GM10847 (cell line): ENCODE results near the gene IMMP2L.

Experiments used
- POLR2A ChIP-seq: IDR thresholded peaks from 2 replicates; pipeline ENCODE4 v1.6.1; 2011; ENCODE audit not compliant: insufficient read length; ENCODE audit errors: extremely low read depth

IMMP2L gene

GRCh38 chr7:111521660-111522059 is 40.6 kb downstream of the IMMP2L start:
- TF ChIP-seq POLR2A, result no peak

GRCh38 chr7:111518264-111518663 is 44.0 kb downstream of the IMMP2L start:
- TF ChIP-seq POLR2A, result no peak

DNA sequence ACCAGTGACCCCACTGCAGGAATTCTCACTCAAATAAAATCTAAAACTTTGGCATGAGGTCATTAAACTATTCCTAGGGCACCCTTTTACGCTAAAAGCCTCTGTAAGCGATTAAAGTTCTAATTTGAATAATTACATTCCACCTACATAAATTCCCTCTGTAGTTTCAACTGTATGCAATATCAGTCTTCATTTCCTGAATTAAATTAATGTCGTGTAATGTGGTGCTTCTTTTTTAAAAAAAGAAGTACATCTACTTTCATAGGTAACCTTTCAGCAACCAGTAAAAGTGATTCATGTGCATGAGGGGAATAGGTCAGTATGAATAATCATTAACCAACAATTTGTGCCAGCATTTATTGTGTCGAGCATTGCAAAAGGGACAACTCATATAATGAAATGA is 44.7 kb downstream of the IMMP2L start:
- no peak for TF ChIP-seq POLR2A

DNA sequence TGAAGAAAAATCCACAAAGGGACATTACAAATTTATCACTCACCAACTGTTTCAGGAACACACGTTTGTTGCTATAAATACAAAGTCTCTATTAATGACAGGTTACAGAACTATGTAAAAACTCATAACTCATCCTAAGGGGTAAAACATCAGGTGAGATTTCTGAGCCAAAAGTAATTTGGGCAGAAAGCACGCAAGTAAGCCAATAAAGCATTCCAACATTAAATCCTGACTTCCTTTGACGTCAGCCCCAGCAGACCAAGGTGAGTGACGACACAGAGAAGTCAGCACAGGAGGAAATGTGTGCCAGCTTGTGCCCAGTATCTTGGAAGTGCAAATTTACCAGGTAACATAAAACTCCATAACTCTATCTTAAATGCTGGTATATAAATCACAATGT is 45.7 kb downstream of the IMMP2L start:
- no peak for TF ChIP-seq POLR2A

- TF ChIP-seq POLR2A, result no peak
These were observed 48.7 kb downstream of the IMMP2L start for GRCh38 chr7:111513566-111513965.

DNA sequence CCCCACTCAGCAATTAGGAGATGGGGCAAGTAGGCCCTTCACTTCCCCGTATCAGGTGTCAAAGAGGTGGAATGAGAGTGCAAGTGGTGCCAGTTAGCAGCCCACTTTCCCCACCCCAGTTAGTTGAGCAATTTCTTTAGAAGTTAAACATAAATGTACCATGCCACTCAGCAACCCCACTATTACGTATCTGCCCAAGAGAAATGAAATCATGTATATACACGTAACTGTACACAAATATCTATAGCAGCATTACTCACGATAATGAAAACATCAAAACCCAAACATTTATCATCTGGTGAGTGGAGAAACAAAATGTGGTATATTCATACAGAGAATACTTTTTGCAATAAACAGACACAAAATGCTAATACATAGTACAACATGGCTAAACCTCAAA is 50.4 kb downstream of the IMMP2L start:
- no peak for TF ChIP-seq POLR2A

DNA sequence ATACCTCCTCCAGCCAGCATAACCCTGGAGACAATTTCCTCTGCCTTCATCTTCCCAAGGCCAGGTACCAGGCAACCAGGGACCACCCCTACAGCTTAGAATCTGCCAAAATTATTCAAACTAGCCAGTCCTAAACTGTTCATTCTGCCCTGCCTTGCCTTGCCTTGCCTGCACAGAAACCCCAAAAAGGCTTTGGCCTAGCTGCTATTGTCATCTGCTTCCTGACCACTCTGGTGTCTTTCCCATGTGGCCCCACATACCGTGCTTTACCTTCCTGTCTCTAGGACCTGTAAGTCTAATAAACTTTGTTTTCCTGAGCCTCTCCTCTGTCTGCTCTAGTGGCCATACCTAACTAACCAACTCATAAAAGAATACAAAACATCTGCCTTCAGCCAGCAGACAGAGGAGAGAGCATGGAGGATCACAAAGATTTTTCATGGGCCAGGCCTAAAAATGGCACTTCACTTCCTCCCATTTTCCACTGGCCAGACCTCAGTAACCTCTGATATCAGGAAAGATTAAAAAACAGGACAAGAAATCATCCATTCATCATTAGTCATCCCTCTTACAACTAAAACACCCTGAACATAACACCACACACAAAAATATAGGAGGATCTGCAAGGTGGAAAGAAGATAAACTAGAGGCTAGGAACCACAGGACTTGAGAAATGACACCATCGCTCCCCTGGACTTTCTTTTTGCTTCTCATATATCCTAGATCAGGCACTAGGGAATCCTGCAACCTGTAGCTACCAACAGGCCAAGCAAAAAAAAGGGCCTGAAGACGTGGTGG is 51.5 kb downstream of the IMMP2L start:
- TF ChIP-seq POLR2A, result no peak

GRCh38 chr7:111510062-111510461 is 52.2 kb downstream of the IMMP2L start:
- no peak for TF ChIP-seq POLR2A

DNA sequence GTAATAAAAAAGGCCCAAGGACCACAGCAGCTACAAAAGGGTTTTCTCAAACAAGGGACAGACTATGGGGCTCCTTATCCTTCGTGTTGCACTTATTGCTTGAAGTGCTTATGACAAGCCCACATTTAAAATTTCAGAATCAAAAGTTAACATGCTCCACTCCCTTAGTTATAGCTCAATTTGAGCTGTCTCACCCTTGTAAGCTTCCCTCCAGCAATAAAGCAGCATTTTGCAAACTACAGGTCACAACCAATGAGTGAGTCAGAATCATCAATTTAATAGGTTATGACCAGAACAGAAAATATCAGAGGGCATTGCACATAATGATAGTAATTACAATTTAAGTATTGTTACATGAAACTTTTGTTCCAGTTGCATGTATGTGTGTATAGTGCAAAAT is 53.0 kb downstream of the IMMP2L start:
- no peak for TF ChIP-seq POLR2A

DNA sequence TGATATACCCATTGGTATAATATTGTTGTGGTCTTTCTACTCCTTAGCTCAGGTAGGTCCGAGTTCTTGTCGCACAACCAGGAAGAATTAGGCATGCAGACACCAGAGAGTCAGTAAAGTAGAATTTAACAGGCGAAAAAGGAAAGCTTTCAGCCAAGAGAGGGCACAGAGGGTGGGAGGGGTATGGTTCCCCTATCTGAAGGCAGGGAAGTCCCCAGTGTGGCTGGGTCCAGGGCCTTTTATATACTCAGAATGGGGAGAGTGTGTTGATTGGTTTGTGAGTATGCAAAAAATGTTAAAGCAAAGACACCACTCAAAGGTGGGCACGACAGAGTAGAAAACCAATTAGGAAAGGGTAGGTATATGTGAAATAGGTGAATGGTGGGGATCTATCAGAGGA is 53.9 kb downstream of the IMMP2L start:
- no peak for TF ChIP-seq POLR2A

- TF ChIP-seq POLR2A, result no peak
These were observed 63.3 kb downstream of the IMMP2L start for GRCh38 chr7:111499027-111499426.

- no peak for TF ChIP-seq POLR2A
These were observed 63.8 kb downstream of the IMMP2L start for GRCh38 chr7:111498391-111499007.

DNA sequence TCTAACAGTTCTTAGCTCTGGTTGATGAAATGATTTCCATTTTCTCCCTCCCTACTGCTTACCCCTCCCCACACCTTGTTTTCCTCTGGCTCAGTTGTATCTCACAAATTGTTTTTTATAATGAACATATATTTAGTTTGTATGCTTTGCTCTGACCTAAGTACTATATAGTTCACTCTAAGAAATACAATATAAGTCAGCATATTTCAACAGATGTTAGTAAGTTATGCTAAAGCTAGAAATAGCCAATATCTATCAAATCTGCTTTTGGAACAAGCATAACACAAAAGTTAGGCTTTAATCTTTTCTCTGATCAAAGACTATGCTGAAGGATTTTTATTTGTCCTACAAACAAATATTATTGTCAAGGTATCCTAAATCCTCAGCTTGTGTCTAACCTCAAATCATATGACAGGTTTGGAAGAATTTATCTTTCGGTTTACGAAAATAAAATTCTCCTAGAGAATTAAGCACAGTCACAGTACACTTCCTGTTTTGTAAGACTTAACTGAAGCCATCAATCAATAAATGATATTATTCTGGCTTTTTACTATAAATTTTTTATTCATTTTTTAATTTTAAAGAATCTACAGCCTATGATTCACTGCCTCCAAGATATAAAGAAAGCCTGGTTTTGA is 67.0 kb downstream of the IMMP2L start:
- TF ChIP-seq POLR2A, result no peak

GRCh38 chr7:111492234-111492633 is 70.1 kb downstream of the IMMP2L start:
- TF ChIP-seq POLR2A, result no peak

GRCh38 chr7:111486472-111487142 is 75.7 kb downstream of the IMMP2L start:
- TF ChIP-seq POLR2A, result no peak
